ENCODE measurements around the gene GIPC2.

GRCh38 chr1:78051005-78051404 lies 5.2 kb downstream of the GIPC2 start:
- no peak for TF ChIP-seq CTCF (IDR thresholded peaks at IDR 0.05)
- TF ChIP-seq POLR2A (IDR thresholded peaks at IDR 0.05): no peak

All from lower leg skin (tissue), 3 donors.